GM12878 (cell line): ENCODE data around the gene BNIP3. TPM values are rescaled to one million over a fixed set of nuclear protein-coding genes. Genes with fewer than 3 reads are reported as not detected.
A peak's percentile ranks its signal among the peaks of the same experiment; 100 is the strongest.

Source experiments
- ATAC-seq: fragments of 200-7000 bp; cut with Tn5 transposase; 3 replicates; pipeline ENCODE4 v1.9.1; 2020; ENCODE audit warnings: mild to moderate bottlenecking, moderate library complexity
- BruUV-seq: library from RNA; stranded (reverse); fragments of 400-500 nt; replicated peaks from 2 replicates; lab custom pipeline; 2021; lab: Mats Ljungman, UMichigan
- CTCF ChIA-PET: fragments of 300-600 bp; sonication (Branson Sonifier 250); formaldehyde crosslinking; extraction: SDS; loops from one replicate; lab custom pipeline; 2021; ENCODE audit warnings: inconsistent platforms; lab: Yijun Ruan, JAX
- POLR2A ChIA-PET: fragments of 350-600 bp; formaldehyde crosslinking; extraction: SDS; loops from one replicate; lab custom pipeline; 2021; ENCODE audit warnings: inconsistent platforms; lab: Charles Lee
- RAD21 ChIA-PET: fragments of 300-600 bp; sonication (Branson Sonifier 250); formaldehyde crosslinking; loops from one replicate; lab custom pipeline; 2023; ENCODE audit warnings: antibody characterized with exemption; ENCODE audit not compliant: unreplicated experiment; lab: Charles Lee
- SMC1A ChIA-PET: fragments of 300-600 bp; sonication (Branson Sonifier 250); formaldehyde crosslinking; loops from one replicate; lab custom pipeline; 2023; ENCODE audit not compliant: unreplicated experiment, uncharacterized antibody; lab: Charles Lee
- DNase-seq: peaks from one replicate; pipeline ENCODE4 v3.0.0-alpha.2; 2011; ENCODE audit warnings: low read depth, low spot score
- FAIRE-seq: peaks from 3 replicates; lab custom pipeline; 2011; peaks lifted over from hg19 to GRCh38; lab: Jason Lieb, UNC
- H2AFZ ChIP-seq: 2 replicates; pipeline ENCODE4 v1.6.0; 2011; ENCODE audit warnings: low read depth, low read length, control low read depth; ENCODE audit not compliant: control insufficient read depth
- H3K27ac ChIP-seq: 2 replicates; pipeline ENCODE4 v1.5.1; 2011; ENCODE audit warnings: control low read depth; ENCODE audit not compliant: control insufficient read depth, insufficient read depth
- H3K27me3 ChIP-seq, 2 experiments: replicated peaks in 1 of 2; 2 replicates each; pipeline versions ENCODE4 v1.6.0 to v1.6.1; 2011; ENCODE audit warnings: low read length in 1 of 2; ENCODE audit not compliant: control insufficient read depth in 2 of 2, insufficient read depth in 2 of 2
- H3K36me3 ChIP-seq, 2 experiments: 2 replicates each; pipeline ENCODE4 v1.5.1; 2011; ENCODE audit warnings: low read length in 1 of 2; ENCODE audit not compliant: control insufficient read depth in 2 of 2, insufficient read depth in 2 of 2
- H3K4me1 ChIP-seq: 2 replicates; pipeline ENCODE4 v1.6.1; 2011; ENCODE audit warnings: mild to moderate bottlenecking, low read length, moderate library complexity, mixed read lengths; ENCODE audit not compliant: control insufficient read depth, insufficient read depth
- H3K4me2 ChIP-seq: 2 replicates; pipeline ENCODE4 v1.6.0; 2011; ENCODE audit warnings: control low read depth; ENCODE audit not compliant: control insufficient read depth, insufficient read depth
- H3K4me3 ChIP-seq: fragments of 200-600 bp; sonication (generic); 2 replicates; pipeline ENCODE4 v1.5.1; 2016
- H3K79me2 ChIP-seq: 2 replicates; pipeline ENCODE4 v1.6.0; 2011; ENCODE audit warnings: low read length; ENCODE audit not compliant: control insufficient read depth, insufficient read depth
- H3K9ac ChIP-seq: 2 replicates; pipeline ENCODE4 v1.8.0; 2011; ENCODE audit warnings: low read length, control low read depth, mixed read lengths; ENCODE audit not compliant: control insufficient read depth, insufficient read depth
- H3K9me3 ChIP-seq: replicated peaks from 3 replicates; pipeline ENCODE4 v1.5.1; 2011; ENCODE audit warnings: mild to moderate bottlenecking, low read length; ENCODE audit not compliant: control insufficient read depth, insufficient read depth
- H4K20me1 ChIP-seq: 2 replicates; pipeline ENCODE4 v1.6.0; 2011; ENCODE audit not compliant: control insufficient read depth, insufficient read depth
- MYB ChIP-seq: fragments of 150-350 bp; IDR thresholded peaks from 2 replicates; pipeline ENCODE4 v1.6.1; 2014; ENCODE audit warnings: mild to moderate bottlenecking, low read depth, low read length, borderline replicate concordance
- NR2F1 ChIP-seq: fragments of 450-650 bp; conservative IDR thresholded peaks from 2 replicates; pipeline ENCODE4 v1.6.1; 2017; ENCODE audit warnings: mild to moderate bottlenecking
- ZBTB33 ChIP-seq: fragments of 450-650 bp; IDR thresholded peaks from 2 replicates; pipeline ENCODE4 v1.6.1; 2017; ENCODE audit warnings: mild to moderate bottlenecking
- WGBS: methylation state at CpG from one replicate; pipeline ENCODE4 v1.1.6; 2016; ENCODE audit warnings: low lambda C conversion rate; ENCODE audit not compliant: insufficient replicate concordance, insufficient coverage; ENCODE audit errors: missing lambda C conversion rate; 5-methylcytosine and 5-hydroxymethylcytosine counted together
- in situ Hi-C: fragments of 300-500 bp; cut with MboI; formaldehyde crosslinking; loops from 9 replicates; pipeline ENCODE4 v1.14.3; 2018; ENCODE audit warnings: mixed read lengths
- intact Hi-C: fragments of 100-400 bp; cut with micrococcal nuclease; formaldehyde crosslinking; loops from one replicate; pipeline ENCODE4 v1.14.2; 2022; ENCODE audit not compliant: unreplicated experiment
- polyA plus RNA-seq, 11 experiments: library from polyadenylated mRNA; depleted of rRNA in 4 of 11; unstranded in 6 of 11; stranded (reverse) in 5 of 11; fragments of >200 nt; fragmentation: Nextera tagmentation in 4 of 11; fragmentation: Illumina TruSeq in 1 of 11; extraction: Ambion mirVana in 4 of 11; extraction: Trizol in 1 of 11; gene quantifications; 1 replicate in 1 of 11; 2 replicates in 10 of 11; pipeline versions ENCODE4 v1.2.1 to v1.2.3, GENCODE V29; 2011 to 2016; ENCODE audit warnings: inconsistent platforms in 2 of 11, missing spikeins in 2 of 11, low read depth in 1 of 11
- total RNA-seq, 4 experiments: library from RNA; depleted of rRNA in 3 of 4; stranded (reverse); fragments of >200 nt in 3 of 4; fragmentation: Illumina TruSeq in 1 of 4; extraction: Trizol in 1 of 4; gene quantifications; 2 replicates each; pipeline versions ENCODE4 v1.2.1 to v1.2.3, GENCODE V29; 2013 to 2021

The BNIP3 gene
- total and polyA plus RNA-seq, 10 of the 15 experiments (the other 5 are each of a cell fraction or from before 2014, with no cell fraction given): 7.7 to 122 (median 29.9) TPM

- ChIA-PET SMC1A (interaction anchor here (1.1 to 1.6 kb wide), 2 partner anchors 8 to 88 kb away, joined by 3 to 5 read pairs; no protein-coding TSS in a partner anchor), RAD21 (no interaction called here), CTCF (interaction anchor here (1.1 to 1.4 kb wide), 3 partner anchors 31 to 88 kb away, joined by 3 to 4 read pairs (median 3); no protein-coding TSS in a partner anchor), POLR2A (no interaction called here)
- 55% methylated on average over 34 of the region's 34 CpGs for WGBS
- H4K20me1 ChIP-seq: peaks cover 20% of the 10 kb centered on the region
- no TSS peak for BruUV-seq
- H3K4me2 ChIP-seq: no peak overlapping the region; the same call in 1 of the 2 replicates
- TF ChIP-seq MYB: no peak
- peak; percentile 83 for TF ChIP-seq ZBTB33
- 0 out of 2 replicates have a peak, but pooled peaks have one; percentile 14 for TF ChIP-seq NR2F1
- no peak overlapping the region for H2AFZ ChIP-seq
- H3K4me3 ChIP-seq: no peak overlapping the region
- H3K79me2 ChIP-seq: peaks cover 62% of the 10 kb centered on the region
- intact Hi-C loops (no loop called here), in situ Hi-C loops (no loop called here)
- no peak overlapping the region for H3K9ac ChIP-seq
- DNase-seq (no peak), FAIRE-seq (no peak), ATAC-seq (no peak)
- H3K9me3 ChIP-seq: no peaks in the 10 kb centered on the region
- H3K4me1 ChIP-seq: peaks cover 7% of the 10 kb centered on the region
- peaks cover 16 to 45% of the 10 kb centered on the region in 2 experiments for H3K36me3 ChIP-seq
- no peaks in the 10 kb centered on the region for H3K27me3 ChIP-seq
- H3K27ac ChIP-seq: no peak overlapping the region
These were observed 8.4 kb downstream of the BNIP3 start for GRCh38 chr10:131973160-131973951.
